Stimulated activated CD8-positive, alpha-beta memory T cell treated with anti-CD3 and anti-CD28 coated beads, Interleukin-15, amount 100 ng/mL, for 24 hours (primary cell): ENCODE data around the gene HES5.

Experiments used
- DNase-seq: peaks from one replicate; pipeline ENCODE4 v3.0.0-alpha.2; 2020; ENCODE audit warnings: low read depth

Gene HES5

DNA sequence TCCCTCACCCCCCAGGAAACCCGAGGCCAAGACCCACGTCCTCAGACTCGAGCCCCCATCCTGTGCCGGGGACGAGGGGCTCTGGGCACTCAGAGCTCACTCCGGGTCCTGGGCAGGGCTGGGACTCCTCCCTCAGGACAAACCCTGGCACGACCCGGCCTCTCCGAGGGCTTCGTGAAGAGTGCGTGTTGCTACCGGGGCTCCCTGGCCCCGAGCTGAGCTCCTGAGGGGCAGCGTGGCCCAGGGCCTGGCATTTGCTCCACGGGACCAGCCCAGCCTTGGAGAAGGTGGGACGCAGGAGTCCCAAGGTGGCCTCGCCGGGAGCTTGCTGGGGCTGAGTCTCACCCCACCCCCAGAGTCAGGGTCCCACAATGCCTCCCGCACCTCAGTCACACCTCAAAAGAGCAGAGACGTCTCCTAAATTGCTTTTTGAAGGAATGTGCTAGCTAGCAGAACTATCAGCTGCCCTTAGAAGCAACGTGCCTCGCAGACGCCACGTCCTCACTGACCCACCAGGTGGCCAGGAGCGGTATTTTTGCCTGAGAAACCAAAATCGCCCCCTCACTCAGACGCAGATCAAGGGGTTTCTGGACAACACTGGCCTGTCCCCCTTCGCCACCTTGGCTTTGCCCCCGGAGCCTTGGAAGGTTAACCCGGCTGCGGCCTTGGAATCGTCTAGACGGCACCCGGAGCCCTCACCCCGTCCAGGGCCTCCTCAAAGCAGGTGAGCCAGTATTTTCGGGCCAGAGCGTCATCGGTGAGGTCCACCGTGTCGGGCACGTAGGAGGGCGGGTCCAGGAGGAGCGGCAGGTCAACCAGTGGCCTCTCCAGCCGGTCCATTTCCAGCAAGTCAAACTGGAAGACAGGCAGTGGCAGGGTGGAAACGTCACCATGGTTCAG is 14.9 kb downstream of the HES5 start:
- no peak for DNase-seq

DNA sequence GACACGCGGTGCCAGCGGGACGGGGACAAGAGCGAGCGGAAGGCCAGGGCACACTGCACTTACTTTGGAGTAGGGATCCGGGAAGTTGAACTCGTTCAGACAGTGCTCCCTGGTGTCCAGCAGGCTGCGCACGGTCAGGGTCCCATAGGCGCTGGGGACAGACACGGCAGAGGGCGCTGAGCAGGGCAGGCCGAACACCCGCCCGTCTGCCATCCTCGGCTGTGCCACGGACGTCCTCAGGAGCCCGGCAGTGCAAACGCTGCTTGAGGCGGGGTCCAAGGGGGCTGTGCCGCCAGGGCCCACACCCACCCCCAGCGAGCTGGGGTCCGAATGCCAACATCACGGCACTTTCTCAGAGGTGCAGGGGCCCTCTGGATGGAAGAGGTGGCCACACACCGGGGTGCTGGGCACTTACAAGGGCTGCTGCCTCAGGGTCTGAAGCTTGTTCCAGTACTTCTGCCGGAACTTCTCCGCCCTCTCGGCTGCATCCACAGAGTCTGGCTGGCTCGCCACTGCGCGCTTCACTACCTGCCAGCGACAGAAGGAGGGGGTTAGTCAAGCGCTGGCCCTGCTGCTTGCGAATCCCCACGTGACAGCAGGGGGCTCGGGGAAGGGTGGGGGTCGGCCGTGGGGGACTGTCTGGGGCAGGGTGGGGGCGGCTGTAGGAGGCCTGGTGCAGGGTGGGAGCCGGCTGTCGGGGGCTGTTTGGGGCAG is 16.0 kb downstream of the HES5 start:
- no peak for DNase-seq

DNA sequence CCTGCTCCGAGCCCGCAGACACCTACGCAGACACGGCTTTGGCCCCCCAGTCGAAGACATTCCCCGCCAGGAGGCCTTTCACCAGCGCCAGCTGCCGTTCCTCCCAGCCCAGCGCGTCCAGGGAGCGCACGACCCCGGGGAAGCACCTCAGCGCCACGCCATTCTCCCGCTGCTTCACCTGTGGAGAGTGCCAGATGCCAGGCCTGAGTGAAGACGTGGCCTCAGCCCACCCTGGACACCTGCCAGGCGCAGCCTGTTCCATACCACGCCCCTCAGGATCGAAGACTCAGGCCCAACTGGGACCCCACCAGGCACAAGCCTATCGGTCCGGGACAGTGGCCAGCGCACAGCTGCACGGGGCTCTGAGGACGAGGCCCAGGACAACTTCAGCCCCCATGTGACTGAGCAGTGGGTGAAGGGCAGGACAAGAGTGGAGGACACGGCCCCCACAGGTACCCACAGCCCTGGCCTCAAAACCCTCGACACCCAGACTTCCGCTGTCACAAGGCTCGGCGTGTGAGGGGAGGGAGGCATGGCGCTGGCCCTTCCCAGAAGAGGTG is 17.1 kb downstream of the HES5 start:
- DNase-seq = no peak

DNA sequence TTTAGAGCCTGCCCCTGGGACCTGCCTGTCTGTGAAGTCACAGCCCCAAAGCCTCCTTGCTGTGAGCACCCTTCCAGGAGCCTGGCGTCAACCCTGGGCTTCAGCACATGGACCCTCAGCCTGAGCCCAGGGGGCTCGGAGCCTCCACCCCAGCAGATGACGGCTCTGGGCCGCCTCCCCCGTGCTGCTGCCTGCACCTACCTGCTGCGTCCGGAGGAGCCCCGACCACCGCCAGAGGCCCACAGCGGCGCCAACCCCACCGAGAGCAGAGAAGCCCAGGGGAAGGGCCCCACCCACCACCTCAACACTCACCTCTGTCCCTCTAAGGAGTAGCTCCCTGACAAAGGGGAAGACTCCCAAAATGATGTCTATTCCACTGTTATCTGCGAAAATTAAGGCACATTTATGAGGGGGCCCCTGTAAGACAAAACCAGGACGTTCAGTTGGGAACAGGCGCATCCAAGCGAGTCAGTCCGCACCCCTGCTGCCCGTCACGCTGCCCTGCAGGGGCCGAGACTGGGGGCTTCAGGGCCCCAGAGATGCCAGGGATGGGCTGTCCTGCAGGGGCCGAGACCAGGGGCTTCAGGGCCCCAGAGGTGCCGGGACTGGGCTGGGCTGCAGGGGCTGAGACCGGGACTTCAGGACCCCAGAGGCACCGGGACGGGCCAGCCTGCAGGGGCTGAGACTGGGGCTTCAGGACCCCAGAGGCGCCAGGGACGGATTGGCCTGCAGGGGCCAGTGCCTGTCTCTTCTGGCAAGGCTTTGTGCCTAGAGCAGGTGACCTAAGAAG is 19.5 kb downstream of the HES5 start:
- no peak for DNase-seq

DNA sequence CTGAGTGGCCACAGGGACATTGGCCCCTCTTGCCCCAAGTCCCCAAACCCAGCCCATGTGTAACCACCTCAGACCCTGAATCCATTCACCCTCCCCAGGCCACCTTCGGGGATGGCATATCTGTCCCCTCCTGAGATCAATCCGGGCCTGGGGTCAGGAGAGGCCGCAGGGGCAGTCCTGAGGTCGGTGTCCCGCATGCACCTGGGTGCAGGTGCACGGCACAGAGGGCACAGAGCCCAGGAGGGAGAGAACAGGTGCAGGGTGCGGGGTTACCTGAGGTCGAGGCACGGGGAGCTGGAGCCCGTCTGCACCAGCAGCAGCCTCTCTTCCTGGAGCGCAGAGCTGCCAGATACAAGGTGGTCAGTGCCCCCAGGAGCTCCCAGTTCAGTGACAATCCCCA is 20.5 kb downstream of the HES5 start:
- DNase-seq = no peak

DNA sequence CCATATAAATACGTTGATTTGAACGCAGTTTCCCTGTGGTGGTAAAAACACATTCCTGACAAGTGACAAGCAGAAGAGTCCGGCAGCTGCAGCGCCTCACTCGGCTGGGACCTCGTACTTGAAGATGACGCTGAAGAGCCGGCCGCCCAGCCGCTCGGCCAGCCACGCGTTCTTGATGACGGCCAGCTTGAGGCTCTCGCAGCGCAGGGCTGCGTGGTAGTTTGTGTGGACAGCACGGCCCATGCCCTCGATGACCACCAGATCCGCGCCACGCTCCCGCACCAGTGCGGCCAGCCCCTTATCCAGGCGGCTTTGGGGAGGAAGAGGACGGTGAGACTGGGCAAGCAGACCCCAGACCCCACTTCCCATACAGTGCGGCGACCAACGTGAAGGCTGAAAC is 21.3 kb downstream of the HES5 start:
- DNase-seq = no peak

DNA sequence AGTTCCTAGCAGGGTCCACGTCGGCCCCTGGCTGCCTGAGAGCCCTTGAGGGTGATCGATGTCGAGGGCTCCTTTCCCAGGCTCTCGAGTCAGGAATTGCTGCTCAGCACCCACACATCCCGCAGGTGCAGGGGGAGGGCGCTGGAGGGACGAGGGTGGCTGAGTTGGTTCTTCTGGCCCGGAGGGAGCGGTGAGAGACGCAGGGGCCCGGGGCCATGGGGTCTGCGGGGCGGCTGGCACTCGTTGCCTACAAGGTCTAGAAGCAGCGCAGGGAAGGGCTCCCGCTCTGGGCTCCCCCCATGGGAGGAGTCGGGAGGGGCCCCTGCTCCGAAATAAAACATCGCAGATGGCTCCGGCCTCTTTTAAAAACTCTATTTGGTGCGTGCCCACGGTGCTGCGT is 21.9 kb downstream of the HES5 start:
- DNase-seq = no peak

DNA sequence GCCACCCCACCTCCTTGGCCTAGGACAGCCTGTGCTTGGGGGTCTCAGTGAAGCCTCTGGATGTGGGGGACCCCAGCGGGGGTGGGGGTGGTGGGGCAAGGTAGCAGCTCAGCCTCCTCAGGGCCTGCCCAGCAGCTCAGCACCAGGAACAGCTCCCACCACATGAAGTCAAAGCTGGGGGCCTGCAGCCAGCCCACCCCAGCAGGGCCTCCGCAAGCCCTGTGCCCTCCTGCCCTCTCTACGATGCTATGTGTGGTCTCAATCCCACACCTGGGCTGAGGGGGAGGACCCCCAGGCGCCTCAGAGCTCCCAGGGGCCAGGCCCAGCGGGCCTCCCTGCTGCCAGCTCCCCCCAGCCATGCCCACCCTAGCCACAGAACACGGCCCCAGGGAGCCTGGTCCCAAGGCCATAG is 22.3 kb downstream of the HES5 start:
- no peak for DNase-seq

DNA sequence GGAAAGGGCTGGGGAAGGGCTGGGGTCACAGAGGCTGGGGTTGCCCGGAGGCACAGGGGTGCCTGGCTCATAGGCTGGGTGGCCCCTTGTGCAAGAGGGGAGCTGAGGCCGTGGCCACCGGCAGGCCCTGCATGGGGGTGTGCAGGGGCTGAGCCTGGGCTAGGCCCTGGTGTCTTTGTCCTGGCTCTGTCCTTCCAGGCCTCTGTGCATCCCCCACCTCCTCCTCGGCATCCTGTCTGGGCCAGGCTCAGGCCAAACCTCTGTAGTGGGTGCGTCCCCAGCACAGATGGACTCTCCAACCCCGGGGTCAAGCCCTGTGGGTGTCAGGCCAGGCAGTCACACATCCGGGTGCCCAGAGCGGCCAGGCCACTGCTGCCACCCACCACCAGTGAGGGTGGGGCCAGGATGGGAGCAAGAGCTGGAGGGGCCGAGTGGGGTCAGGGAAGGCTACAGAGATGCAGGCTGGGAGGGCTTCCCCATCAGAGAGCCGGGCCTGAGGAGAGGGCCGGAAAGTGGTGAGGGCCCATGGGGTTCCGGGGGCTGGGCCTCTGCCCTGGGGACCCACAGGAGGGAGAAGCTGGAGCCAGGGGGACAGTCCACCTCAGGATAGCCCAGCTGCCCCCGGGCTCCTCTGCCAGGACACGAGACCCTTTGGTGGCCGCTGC is 23.0 kb downstream of the HES5 start:
- no peak for DNase-seq

DNA sequence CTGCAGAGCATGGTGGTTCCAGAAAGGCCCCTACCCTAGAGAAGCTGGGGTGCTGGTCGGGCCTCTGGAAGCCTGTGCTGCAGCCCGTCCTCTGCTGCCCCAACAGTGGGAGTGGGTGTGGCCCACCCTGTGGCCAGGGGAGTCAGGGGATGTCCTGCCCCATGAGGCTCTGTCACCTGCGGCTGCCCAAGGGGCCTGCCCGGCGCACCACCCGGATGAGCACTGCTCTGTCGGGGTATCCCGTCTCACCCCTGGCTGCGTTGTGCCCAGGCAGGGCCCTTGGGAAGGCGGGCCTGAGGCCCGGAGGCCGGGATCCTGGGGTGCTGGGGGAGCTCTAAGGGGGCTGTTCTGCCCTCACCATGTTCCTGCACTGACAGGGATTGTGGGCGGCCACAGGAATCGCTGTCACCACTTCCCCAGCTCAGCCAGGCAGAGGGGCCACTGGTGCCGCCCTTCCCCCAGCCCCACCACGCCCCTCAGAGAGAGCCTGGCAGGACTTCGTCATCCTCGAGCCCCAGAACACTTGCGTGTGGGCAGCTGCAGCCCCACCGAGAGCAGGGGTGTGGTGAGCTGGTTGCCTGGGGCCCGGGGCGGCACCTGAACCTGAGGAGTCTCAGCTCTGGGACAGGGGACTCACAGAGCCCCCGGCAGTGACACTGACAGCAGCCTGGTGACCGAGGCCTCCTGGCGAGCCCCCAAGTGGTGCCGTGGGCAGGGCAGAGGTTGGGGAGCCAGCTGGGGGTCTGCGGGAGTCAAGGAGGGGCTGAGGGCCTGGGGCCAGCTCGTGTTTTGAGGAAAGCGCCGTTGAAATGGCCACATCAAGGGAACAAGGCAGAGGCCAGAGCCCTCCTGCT is 23.8 kb downstream of the HES5 start:
- no peak for DNase-seq

DNA sequence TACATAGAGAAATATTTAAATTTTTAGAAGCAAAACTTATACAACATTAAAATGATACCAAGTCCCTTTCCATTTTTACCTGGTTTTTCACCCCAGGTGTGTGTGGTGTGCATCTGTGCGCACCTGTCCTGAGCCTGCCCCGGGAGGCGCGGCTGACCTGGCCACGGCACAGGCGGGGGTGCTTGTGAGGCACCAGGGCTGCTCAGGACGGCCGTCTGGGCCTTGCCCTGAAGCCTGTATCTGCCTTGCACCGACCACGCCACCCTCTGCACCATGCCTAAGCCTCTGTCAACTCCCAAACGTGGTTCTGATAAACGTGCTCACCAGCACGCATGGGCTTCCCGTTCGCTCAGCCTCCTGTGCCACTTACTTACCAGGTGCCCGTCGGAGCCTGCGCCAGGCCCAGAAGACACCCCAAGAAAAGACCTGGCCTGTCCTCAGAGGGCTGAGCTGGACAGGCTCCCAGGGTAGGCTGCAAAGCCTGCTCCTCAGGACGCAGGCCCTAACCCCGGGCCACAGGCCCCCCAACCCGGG is 24.5 kb downstream of the HES5 start:
- no peak for DNase-seq

DNA sequence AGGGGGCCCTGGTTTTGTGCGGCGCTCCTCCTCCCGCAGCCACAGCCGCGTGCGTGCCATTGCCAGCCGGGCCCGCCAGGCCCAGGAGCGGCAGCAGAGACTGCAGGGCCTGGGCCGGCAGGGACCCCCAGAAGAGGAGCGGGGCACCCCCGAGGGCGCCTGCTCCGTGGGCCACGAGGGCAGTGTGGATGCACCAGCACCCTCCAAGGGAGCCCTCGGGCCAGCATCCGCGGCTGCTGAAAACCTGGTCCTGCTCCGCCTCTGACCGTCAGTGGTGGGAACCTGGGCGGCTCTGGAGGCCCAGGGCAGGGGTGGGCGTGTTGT is 25.2 kb downstream of the HES5 start:
- no peak for DNase-seq

DNA sequence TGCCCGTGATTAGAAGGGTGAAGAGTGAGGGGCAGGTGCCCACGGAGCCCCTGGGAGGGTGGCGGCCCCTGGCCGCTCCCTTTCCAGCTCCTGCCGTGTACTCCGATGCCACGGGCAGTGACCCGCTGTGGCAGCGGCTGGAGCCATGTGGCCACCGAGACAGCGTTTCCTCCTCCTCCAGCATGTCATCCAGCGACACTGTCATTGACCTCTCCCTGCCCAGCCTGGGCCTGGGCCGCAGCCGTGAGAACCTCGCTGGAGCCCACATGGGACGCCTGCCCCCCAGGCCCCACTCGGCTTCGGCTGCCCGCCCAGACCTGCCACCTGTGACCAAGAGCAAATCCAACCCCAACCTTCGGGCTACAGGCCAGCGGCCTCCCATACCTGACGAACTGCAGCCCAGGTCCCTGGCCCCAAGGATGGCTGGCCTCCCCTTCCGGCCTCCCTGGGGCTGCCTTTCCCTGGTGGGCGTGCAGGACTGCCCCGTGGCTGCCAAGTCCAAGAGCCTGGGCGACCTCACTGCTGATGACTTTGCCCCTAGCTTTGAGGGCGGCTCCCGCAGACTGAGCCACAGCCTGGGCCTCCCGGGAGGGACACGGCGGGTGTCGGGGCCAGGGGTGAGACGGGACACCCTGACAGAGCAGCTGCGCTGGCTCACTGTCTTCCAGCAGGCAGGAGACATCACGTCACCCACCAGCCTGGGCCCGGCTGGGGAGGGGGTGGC is 25.7 kb downstream of the HES5 start:
- DNase-seq = no peak

DNA sequence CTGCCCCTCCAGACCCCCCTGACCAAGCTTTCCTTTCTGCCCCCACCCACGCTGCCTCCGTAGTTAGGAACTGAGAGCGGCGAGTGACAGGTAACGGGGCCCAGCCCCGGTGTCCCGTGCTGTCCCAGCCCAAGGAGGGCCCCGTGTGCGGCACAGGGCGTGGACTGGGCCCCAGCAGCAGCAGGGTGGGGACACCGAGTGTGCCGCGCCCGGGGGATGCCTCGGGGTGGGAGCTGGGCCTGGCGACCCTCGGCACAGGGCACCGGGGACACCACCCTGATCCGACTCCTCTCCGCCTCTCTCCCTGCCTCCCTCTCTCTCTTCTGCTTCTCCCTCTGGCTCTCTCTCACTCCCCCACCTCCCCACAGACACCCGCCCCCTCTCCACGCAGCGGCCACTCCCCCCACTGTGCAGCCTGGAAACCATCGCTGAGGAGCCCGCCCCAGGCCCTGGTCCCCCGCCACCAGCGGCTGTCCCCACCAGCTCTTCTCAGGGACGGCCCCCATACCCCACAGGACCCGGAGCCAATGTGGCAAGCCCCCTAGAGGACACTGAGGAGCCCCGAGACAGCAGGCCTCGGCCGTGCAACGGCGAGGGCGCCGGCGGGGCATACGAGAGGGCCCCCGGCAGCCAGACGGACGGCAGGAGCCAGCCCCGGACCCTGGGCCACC is 26.4 kb downstream of the HES5 start:
- no peak for DNase-seq

DNA sequence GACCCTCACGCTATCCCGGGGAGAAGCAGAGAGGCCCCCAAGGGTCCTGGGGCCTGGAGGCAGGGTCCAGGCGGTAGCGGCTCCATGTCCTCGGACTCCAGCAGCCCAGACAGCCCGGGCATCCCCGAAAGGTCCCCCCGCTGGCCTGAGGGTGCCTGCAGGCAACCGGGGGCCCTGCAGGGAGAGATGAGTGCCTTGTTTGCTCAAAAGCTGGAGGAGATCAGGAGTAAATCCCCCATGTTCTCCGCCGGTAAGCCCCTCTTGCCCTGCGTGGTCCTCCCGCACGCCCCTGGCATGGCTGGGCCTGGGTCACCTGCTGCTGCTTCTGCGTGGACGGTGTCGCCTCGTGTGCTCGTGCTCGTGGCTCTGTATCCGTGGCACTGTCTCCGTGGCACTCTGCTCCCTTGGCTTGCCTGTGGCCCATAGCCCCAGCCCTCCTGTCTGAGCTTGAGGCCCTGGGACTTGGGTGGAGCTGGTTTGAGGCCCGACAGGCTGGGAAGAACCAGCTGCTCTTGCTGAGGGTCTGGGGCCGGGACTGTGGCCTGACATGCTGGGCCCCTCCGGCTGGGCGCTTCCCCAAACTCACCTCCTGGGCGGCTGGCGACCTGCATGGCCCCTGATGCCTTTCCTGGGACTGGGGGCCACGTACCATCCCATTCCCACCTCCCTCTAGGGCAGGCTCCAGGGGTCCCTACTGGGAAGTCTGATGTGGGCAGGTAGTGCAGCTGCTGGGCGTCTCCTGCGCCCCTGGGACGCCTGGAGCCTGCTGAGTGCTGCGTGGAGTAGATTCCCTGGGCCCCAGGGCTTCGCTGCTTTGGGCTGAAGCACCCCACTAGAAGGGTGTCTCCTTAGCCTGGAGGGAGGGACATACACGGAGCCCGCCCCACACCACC is 27.2 kb downstream of the HES5 start:
- no peak for DNase-seq

DNA sequence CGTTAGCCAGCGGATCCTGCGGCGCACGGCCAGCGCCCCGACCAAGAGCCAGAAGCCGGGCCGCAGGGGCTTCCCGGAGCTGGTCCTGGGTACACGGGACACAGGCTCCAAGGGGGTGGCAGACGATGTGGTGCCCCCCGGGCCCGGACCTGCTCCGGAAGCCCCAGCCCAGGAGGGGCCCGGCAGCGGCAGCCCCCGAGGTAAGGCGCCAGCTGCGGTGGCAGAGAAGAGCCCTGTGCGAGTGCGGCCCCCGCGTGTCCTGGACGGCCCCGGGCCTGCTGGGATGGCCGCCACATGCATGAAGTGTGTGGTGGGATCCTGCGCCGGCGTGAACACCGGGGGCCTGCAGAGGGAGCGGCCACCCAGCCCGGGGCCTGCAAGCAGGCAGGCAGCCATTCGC is 27.9 kb downstream of the HES5 start:
- no peak for DNase-seq

DNA sequence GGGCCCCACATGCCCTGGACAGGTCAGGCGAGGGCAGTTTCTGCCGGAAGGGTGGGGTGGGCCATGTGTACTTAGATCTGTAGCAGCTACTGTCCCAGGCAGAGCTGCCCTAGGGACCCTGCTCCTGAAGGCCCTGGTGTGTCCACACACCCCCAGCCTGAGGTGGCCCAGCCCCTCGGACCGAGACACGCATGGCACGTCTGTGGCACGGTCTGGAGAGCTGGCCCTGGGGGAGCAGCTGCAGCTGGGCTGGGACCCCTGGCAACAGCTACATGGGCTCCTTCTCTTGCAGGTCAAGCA is 28.3 kb downstream of the HES5 start:
- DNase-seq = no peak

DNA sequence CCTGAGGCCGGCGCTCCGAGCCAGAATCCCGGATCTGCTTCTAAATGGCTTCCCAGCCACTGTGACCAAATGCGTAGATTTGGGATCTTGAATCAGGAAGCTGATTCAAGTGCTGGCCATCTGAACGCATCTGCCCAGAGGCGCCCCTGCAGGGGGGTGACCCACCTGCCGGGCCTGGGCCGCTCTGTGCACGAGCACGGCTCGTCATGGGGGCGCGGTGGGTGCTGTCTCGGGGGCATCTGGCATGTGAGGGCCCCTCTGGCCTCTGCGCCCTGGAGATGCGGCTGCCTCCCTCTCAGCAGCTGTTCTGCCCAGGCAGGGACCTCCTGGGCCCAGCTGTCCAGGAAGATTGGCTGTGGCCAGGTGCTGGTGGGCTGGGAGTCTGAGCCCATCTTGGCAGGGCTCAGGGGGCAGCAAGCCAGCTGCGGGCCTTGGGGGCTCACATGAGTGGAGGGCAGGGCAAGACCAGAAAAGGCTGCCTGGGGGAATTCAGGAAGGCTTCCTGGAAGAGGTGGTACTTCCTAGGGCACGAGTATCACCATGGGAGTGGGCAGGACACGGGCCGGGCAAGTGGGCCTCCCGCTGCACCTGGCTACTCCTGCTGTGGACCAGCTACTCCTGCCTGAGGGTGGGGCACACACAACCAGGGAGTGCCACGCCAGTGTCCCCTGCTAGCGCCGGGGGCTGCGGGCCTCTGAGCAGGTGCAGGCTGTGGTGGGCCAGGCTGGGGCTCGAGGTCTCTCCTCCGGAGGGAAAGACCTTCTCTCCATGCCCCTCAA is 28.8 kb downstream of the HES5 start:
- no peak for DNase-seq
